Trophoblast cell (in vitro differentiated cells and primary cell): ENCODE results near the gene ARHGEF39.

Experiments used
- DNase-seq, 2 donors: peaks; one replicate each; pipeline ENCODE4 v3.0.0-alpha.2; 2016
- H2AFZ ChIP-seq: 2 replicates; pipeline ENCODE4 v1.6.1; 2013; ENCODE audit warnings: low read length, moderate library complexity, mild to moderate bottlenecking; ENCODE audit not compliant: insufficient read depth, poor library complexity
- H2AK5ac ChIP-seq: 2 replicates; pipeline ENCODE4 v1.6.1; 2013; ENCODE audit warnings: mild to moderate bottlenecking, low read length
- H2BK120ac ChIP-seq: 2 replicates; pipeline ENCODE4 v1.6.1; 2013; ENCODE audit warnings: low read length, mild to moderate bottlenecking, moderate library complexity; ENCODE audit not compliant: insufficient read depth, poor library complexity
- H2BK12ac ChIP-seq: 2 replicates; pipeline ENCODE4 v1.6.1; 2013; ENCODE audit warnings: mild to moderate bottlenecking, low read length, moderate library complexity
- H2BK5ac ChIP-seq: 2 replicates; pipeline ENCODE4 v1.6.1; 2013; ENCODE audit warnings: low read length, low read depth, moderate library complexity, mild to moderate bottlenecking; ENCODE audit not compliant: poor library complexity
- H3K14ac ChIP-seq: 2 replicates; pipeline ENCODE4 v1.6.1; 2013; ENCODE audit warnings: mild to moderate bottlenecking, low read length
- H3K18ac ChIP-seq: 2 replicates; pipeline ENCODE4 v1.6.1; 2013; ENCODE audit warnings: mild to moderate bottlenecking, low read length
- H3K23ac ChIP-seq: 2 replicates; pipeline ENCODE4 v1.6.1; 2013; ENCODE audit warnings: low read length
- H3K27ac ChIP-seq: 2 replicates; pipeline ENCODE4 v1.5.1; 2013; ENCODE audit warnings: low read depth, mild to moderate bottlenecking, inconsistent platforms, low read length, moderate library complexity
- H3K27me3 ChIP-seq: 2 replicates; pipeline ENCODE4 v1.6.1; 2013; ENCODE audit warnings: inconsistent platforms, mild to moderate bottlenecking, low read length, moderate library complexity; ENCODE audit not compliant: insufficient read depth
- H3K36me3 ChIP-seq, 2 experiments: 1 replicate in 1 of 2; 2 replicates in 1 of 2; pipeline ENCODE4 v1.6.1; 2013; ENCODE audit warnings: low read length in 2 of 2, mild to moderate bottlenecking in 2 of 2, moderate library complexity in 1 of 2; ENCODE audit not compliant: insufficient read depth in 2 of 2, control insufficient read depth in 1 of 2
- H3K4ac ChIP-seq: 2 replicates; pipeline ENCODE4 v1.6.1; 2013; ENCODE audit warnings: low read depth, mild to moderate bottlenecking, low read length, moderate library complexity
- H3K4me1 ChIP-seq, 2 experiments: 1 replicate in 1 of 2; 2 replicates in 1 of 2; pipeline ENCODE4 v1.6.1; 2013; ENCODE audit warnings: low read length in 2 of 2, mild to moderate bottlenecking in 2 of 2, moderate library complexity in 1 of 2; ENCODE audit not compliant: insufficient read depth in 2 of 2, control insufficient read depth in 1 of 2
- H3K4me2 ChIP-seq: 2 replicates; pipeline ENCODE4 v1.6.1; 2013; ENCODE audit warnings: inconsistent platforms, mild to moderate bottlenecking, low read length, moderate library complexity
- H3K4me3 ChIP-seq: 2 replicates; pipeline ENCODE4 v1.5.1; 2013; ENCODE audit warnings: mild to moderate bottlenecking, low read depth, low read length, inconsistent platforms
- H3K79me1 ChIP-seq: one replicate; pipeline ENCODE4 v1.6.1; 2013; ENCODE audit warnings: low read length
- H3K79me2 ChIP-seq: 2 replicates; pipeline ENCODE4 v1.6.1; 2013; ENCODE audit warnings: low read length, mild to moderate bottlenecking; ENCODE audit not compliant: control insufficient read depth, insufficient read depth, poor library complexity
- H3K9ac ChIP-seq: 2 replicates; pipeline ENCODE4 v1.6.1; 2013; ENCODE audit warnings: mild to moderate bottlenecking, low read length
- H3K9me3 ChIP-seq: 2 replicates; pipeline ENCODE4 v1.6.1; 2013; ENCODE audit warnings: low read depth, mild to moderate bottlenecking, control low read depth, inconsistent platforms, low read length; ENCODE audit not compliant: insufficient read depth
- H4K12ac ChIP-seq: 2 replicates; pipeline ENCODE4 v1.6.1; 2013; ENCODE audit warnings: low read depth, mild to moderate bottlenecking, low read length, moderate library complexity
- H4K8ac ChIP-seq: 2 replicates; pipeline ENCODE4 v1.6.1; 2013; ENCODE audit warnings: low read depth, mild to moderate bottlenecking, low read length, moderate library complexity
- H4K91ac ChIP-seq: one replicate; pipeline ENCODE4 v1.6.1; 2013; ENCODE audit warnings: low read depth, mild to moderate bottlenecking, low read length, moderate library complexity
- WGBS: extraction: QIAGEN DNeasy Blood & Tissue Kit; methylation state at CpG from one replicate; pipeline ENCODE4 v1.1.7; 2013; ENCODE audit warnings: missing lambda C conversion rate; ENCODE audit not compliant: insufficient read length, insufficient coverage; ENCODE audit errors: extremely low coverage; 5-methylcytosine and 5-hydroxymethylcytosine counted together

The ARHGEF39 gene

GRCh38 chr9:35652829-35653209, 12.2 kb downstream of the ARHGEF39 start:
- Histone ChIP-seq H3K79me2 (no peaks in the 10 kb centered on the region), H4K12ac (no peak overlapping the region), H2BK120ac (no peak overlapping the region)

GRCh38 chr9:35651956-35652828, 12.8 kb downstream of the ARHGEF39 start:
- no peak overlapping the region for H4K12ac ChIP-seq
- no peak overlapping the region for H3K27ac ChIP-seq
- no peaks in the 10 kb centered on the region for H3K36me3 ChIP-seq
- H2AFZ ChIP-seq, result no peak overlapping the region
- no peak overlapping the region for H2BK5ac ChIP-seq
- no peak overlapping the region for H3K18ac ChIP-seq
- H4K8ac ChIP-seq, result no peak overlapping the region
- peak; percentile 95 to 97 for DNase-seq
- H3K9ac ChIP-seq, result no peak overlapping the region
- no peak overlapping the region for H3K4me3 ChIP-seq
- H2BK120ac ChIP-seq, result no peak overlapping the region
- no peak overlapping the region for H3K23ac ChIP-seq
- H4K91ac ChIP-seq, result no peak overlapping the region
- no peaks in the 10 kb centered on the region for H3K79me2 ChIP-seq
- no peak overlapping the region for H2AK5ac ChIP-seq
- H3K4me2 ChIP-seq, result no peak overlapping the region
- H3K4ac ChIP-seq, result no peak overlapping the region
- H3K79me1 ChIP-seq, result peaks cover 2% of the 10 kb centered on the region
- no peaks in the 10 kb centered on the region for H3K9me3 ChIP-seq
- H3K27me3 ChIP-seq, result no peaks in the 10 kb centered on the region
- H3K4me1 ChIP-seq, result peaks cover 9 to 14% of the 10 kb centered on the region in 2 experiments
- no CpG with 5 or more reads among the region's 7 CpGs for WGBS
- no peak overlapping the region for H2BK12ac ChIP-seq
- H3K14ac ChIP-seq, result no peak overlapping the region

More at GRCh38 chr9:35652829-35653209, 12.2 kb downstream of the ARHGEF39 start:
- H3K4me1 ChIP-seq, result peaks cover 10 to 11% of the 10 kb centered on the region in 2 experiments
- WGBS, result no CpG with 5 or more reads among the region's 8 CpGs
- H4K91ac ChIP-seq, result no peak overlapping the region
- no peak overlapping the region for H2BK12ac ChIP-seq
- no peak overlapping the region for H3K4me2 ChIP-seq
- no peak overlapping the region for H3K9ac ChIP-seq
- H2AFZ ChIP-seq, result no peak overlapping the region
- H3K4me3 ChIP-seq, result no peak overlapping the region
- H3K79me1 ChIP-seq, result peaks cover 5% of the 10 kb centered on the region
- H3K18ac ChIP-seq, result no peak overlapping the region
- H3K4ac ChIP-seq, result no peak overlapping the region
- H2BK5ac ChIP-seq, result no peak overlapping the region
- H3K14ac ChIP-seq, result no peak overlapping the region
- H3K9me3 ChIP-seq, result no peaks in the 10 kb centered on the region
- peak; percentile 51 to 75 for DNase-seq
- no peaks in the 10 kb centered on the region for H3K27me3 ChIP-seq
- no peak overlapping the region for H3K27ac ChIP-seq
- no peak overlapping the region for H3K23ac ChIP-seq
- no peak overlapping the region for H4K8ac ChIP-seq
- no peaks in the 10 kb centered on the region for H3K36me3 ChIP-seq
- no peak overlapping the region for H2AK5ac ChIP-seq

GRCh38 chr9:35650341-35651158, 14.4 kb downstream of the ARHGEF39 start, which contains the start of gene SIT1:
Gene SIT1 (minus strand): TSS chr9:35650931. CDS start chr9:35650853, 78 bp downstream.
- H3K9me3 ChIP-seq, result no peaks in the 10 kb centered on the region
- H2BK12ac ChIP-seq, result no peak within 1 kb of the TSS
- no peak within 1 kb of the TSS for H3K23ac ChIP-seq

GRCh38 chr9:35649431-35650340, 15.3 kb downstream of the ARHGEF39 start:
- H4K91ac ChIP-seq, result no peak overlapping the region
- no CpG with 5 or more reads among the region's 26 CpGs for WGBS

More at GRCh38 chr9:35650341-35651158, 14.4 kb downstream of the ARHGEF39 start, which contains the start of gene SIT1:
- DNase-seq, result no peak
- Histone ChIP-seq H3K27ac (no peak within 1 kb of the TSS), H2AK5ac (no peak within 1 kb of the TSS), H3K18ac (no peak within 1 kb of the TSS), H3K4me3 (no peak within 1 kb of the TSS), H3K79me2 (peaks cover 2% of the 10 kb centered on the region), H4K12ac (no peak within 1 kb of the TSS), H3K9ac (no peak within 1 kb of the TSS), H2AFZ (no peak within 1 kb of the TSS), H3K4me1 (peaks cover 8 to 21% of the 10 kb centered on the region in 2 experiments), H3K4me2 (no peak within 1 kb of the TSS), H3K79me1 (peaks cover 9% of the 10 kb centered on the region), H4K8ac (peak within 1 kb of the TSS; percentile 59), H3K4ac (no peak within 1 kb of the TSS), H2BK120ac (no peak within 1 kb of the TSS), H3K36me3 (no peaks in the 10 kb centered on the region), H3K14ac (peak within 1 kb of the TSS; percentile 34), H3K27me3 (no peaks in the 10 kb centered on the region), H2BK5ac (no peak within 1 kb of the TSS), H4K91ac (no peak within 1 kb of the TSS)
- no CpG with 5 or more reads among the region's 22 CpGs for WGBS

More at GRCh38 chr9:35649431-35650340, 15.3 kb downstream of the ARHGEF39 start:
- Histone ChIP-seq H3K4me3 (no peak overlapping the region), H3K79me1 (peaks cover 9% of the 10 kb centered on the region), H3K4ac (no peak overlapping the region), H3K9me3 (no peaks in the 10 kb centered on the region), H3K27me3 (no peaks in the 10 kb centered on the region), H4K12ac (no peak overlapping the region), H3K4me1 (peaks cover 8 to 21% of the 10 kb centered on the region in 2 experiments), H4K8ac (peak overlapping the region; percentile 59), H2AK5ac (no peak overlapping the region), H3K9ac (no peak overlapping the region), H3K27ac (no peak overlapping the region), H3K23ac (no peak overlapping the region), H3K36me3 (no peaks in the 10 kb centered on the region), H2BK12ac (no peak overlapping the region), H2AFZ (no peak overlapping the region), H3K18ac (no peak overlapping the region), H2BK5ac (no peak overlapping the region), H3K4me2 (no peak overlapping the region), H3K14ac (peak overlapping the region; percentile 34), H2BK120ac (no peak overlapping the region), H3K79me2 (peaks cover 2% of the 10 kb centered on the region)
- DNase-seq, result no peak
